Activated naive CD8-positive, alpha-beta T cell treated with anti-CD3 and anti-CD28 coated beads, Interleukin-2, amount 10 ng/mL, durations not matched to agents 7 days and 5 days (primary cell): ENCODE results near the gene SYNRG. TPM values are rescaled to one million over a fixed set of nuclear protein-coding genes. Genes with fewer than 3 reads are reported as not detected.

Experiments
- ATAC-seq: fragments of 150-1000 bp; cut with Tn5 transposase; one replicate; pipeline ENCODE4 v1.10.0; 2021; ENCODE audit warnings: low read depth, moderate library complexity
- POLR2A ChIA-PET: fragments of 350-600 bp; sonication (Branson Sonifier 250); formaldehyde crosslinking; loops from one replicate; lab custom pipeline; 2021; ENCODE audit warnings: antibody characterized with exemption; lab: Charles Lee
- DNase-seq: peaks from one replicate; pipeline ENCODE4 v3.0.0; 2021
- H3K27ac Mint-ChIP-seq: one replicate; pipeline ENCODE4 v1.8.0; 2022; ENCODE audit warnings: mild to moderate bottlenecking, mixed read lengths
- H3K27me3 Mint-ChIP-seq: one replicate; pipeline ENCODE4 v1.8.0; 2022; ENCODE audit warnings: mild to moderate bottlenecking, moderate library complexity, mixed read lengths
- H3K36me3 Mint-ChIP-seq: one replicate; pipeline ENCODE4 v1.8.0; 2021; ENCODE audit warnings: mild to moderate bottlenecking, mixed read lengths
- H3K4me1 Mint-ChIP-seq: one replicate; pipeline ENCODE4 v1.8.0; 2021; ENCODE audit warnings: mixed read lengths
- H3K4me3 Mint-ChIP-seq: one replicate; pipeline ENCODE4 v1.8.0; 2022; ENCODE audit warnings: mild to moderate bottlenecking, moderate library complexity, mixed read lengths
- H3K9me3 Mint-ChIP-seq: one replicate; pipeline ENCODE4 v1.8.0; 2021; ENCODE audit warnings: mixed read lengths
- total RNA-seq, 2 experiments: library from RNA; stranded (reverse); gene quantifications; one replicate each; pipeline ENCODE4 v1.2.3, GENCODE V29; 2021

Gene SYNRG
- total RNA-seq, 2 experiments from 2014 or later = 123 to 137 TPM

DNA sequence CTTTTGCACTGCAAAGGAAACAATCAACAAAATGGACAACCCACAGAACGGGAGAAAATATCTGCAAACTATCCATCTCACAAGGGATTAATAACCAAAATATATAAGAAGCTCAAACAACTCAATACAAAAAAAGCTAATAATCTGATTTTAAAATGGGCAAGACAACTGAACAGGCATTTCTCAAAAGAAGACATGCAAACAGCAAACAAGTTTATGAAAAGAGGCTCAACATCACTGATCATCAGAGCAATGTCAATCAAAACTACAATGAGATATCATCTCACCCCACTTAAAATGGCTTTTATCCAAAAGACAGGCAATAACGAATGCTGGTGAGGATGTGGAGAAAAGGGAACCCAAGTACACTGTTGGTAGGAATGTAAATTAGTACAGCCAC lies 34.8 kb downstream of the SYNRG start:
- H3K27ac Mint-ChIP-seq = no peak overlapping the region
- H3K4me3 Mint-ChIP-seq = no peak overlapping the region
- H3K9me3 Mint-ChIP-seq = peaks cover 1% of the 10 kb centered on the region
- H3K4me1 Mint-ChIP-seq = peaks cover 5% of the 10 kb centered on the region
- no peaks in the 10 kb centered on the region for H3K27me3 Mint-ChIP-seq
- peaks cover 53% of the 10 kb centered on the region for H3K36me3 Mint-ChIP-seq
- POLR2A ChIA-PET = no interaction called here
- DNase-seq (no peak), ATAC-seq (no peak)

DNA sequence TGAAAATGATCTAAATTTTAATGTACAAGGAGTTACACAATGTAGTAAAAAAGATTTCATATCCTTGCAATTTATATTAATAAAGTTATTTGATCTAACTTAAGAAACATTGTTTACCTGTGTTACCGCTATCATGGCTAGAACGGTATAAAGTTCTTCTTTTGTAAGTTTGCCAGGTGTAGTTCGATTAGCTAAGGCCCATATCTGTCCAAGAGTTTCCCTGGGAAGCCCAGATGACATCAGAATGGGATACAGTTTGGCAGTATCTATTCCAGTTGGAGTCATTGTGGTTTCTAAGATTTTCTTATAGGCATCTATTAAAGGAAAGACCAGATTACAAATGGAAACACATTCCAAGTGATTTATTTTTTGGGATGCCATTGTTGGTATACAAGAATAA lies 37.5 kb downstream of the SYNRG start:
- Mint-ChIP-seq H3K9me3 (peaks cover 1% of the 10 kb centered on the region), H3K27me3 (no peaks in the 10 kb centered on the region), H3K27ac (no peak overlapping the region), H3K4me1 (peaks cover 7% of the 10 kb centered on the region), H3K4me3 (no peak overlapping the region), H3K36me3 (peaks cover 57% of the 10 kb centered on the region)
- ATAC-seq (no peak), DNase-seq (no peak)
- POLR2A ChIA-PET = interaction anchor here (0.7 kb wide), 1 partner anchor 163 kb away, joined by 4 read pairs; no protein-coding TSS in a partner anchor

DNA sequence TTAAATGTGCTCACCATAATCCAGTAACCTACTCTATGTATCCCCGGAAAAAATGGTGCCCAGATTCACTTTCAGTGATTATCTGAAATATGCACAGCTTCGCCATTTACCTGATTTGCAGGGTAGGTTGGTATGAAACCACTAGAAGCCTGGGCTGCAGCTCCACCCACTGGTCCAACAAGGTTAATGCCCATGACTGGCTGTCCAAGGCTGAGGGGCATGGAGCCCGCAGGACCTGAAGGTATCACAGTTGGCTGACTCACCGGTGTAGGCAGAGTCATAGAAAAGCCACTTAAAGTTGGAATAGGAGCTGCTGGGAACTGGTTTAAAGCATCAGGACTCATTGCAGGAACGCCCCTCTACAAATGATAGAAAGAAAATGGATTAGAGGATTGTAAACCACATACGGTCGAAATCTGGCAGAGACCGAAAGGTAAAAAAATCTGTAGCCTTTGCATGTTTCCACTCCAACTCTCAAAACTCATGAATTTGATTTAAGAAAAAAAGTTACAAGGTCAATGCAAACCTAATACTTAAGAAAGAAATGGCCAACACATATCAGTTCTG lies 38.6 kb downstream of the SYNRG start:
- DNase-seq (no peak), ATAC-seq (no peak)
- Mint-ChIP-seq H3K9me3 (peaks cover 1% of the 10 kb centered on the region), H3K4me3 (no peak overlapping the region), H3K27ac (no peak overlapping the region), H3K27me3 (no peaks in the 10 kb centered on the region), H3K4me1 (peaks cover 7% of the 10 kb centered on the region), H3K36me3 (peaks cover 56% of the 10 kb centered on the region)
- POLR2A ChIA-PET = no interaction called here

DNA sequence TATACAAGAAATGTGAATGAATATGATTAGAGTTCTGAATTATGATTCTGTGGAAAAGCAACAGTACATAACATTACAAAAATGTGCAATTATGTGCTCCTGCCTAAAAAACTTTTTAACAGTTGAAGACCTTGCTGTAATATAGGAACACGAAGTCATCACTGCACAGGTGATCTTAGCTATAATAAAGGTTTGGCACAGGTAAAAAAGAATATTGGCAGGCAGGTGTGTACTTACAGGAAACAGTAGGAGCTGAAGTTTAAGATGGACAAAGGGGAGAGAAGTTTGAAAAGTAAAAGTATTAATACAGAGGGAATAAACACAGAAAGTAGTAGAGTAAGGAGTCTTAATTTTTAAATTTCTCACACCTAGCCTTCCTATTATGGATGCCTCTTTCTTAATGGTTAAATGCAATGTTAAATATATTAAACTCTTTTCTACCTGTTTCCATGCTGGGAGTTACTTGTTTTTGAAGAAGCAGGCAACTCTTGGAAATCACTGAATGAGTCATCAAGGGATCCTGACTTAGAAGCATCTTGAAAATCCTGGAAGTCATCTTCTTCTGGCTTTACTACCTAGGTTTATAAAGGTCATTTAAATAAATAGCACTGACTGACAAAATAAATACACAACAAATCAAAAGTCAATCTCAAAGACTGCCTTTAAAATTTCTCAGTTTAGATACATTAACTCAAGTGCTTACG lies 40.7 kb downstream of the SYNRG start:
- H3K9me3 Mint-ChIP-seq = no peaks in the 10 kb centered on the region
- H3K4me3 Mint-ChIP-seq = no peak overlapping the region
- H3K27ac Mint-ChIP-seq = no peak overlapping the region
- ATAC-seq (no peak), DNase-seq (no peak)
- H3K36me3 Mint-ChIP-seq = peaks cover 49% of the 10 kb centered on the region
- H3K27me3 Mint-ChIP-seq = no peaks in the 10 kb centered on the region
- POLR2A ChIA-PET = interaction anchor here (0.6 to 0.7 kb wide), 4 partner anchors 13 to 1045 kb away, joined by 3 to 6 read pairs (median 4); no protein-coding TSS in a partner anchor
- peaks cover 7% of the 10 kb centered on the region for H3K4me1 Mint-ChIP-seq

- H3K9me3 Mint-ChIP-seq = no peaks in the 10 kb centered on the region
- POLR2A ChIA-PET = no interaction called here
- no peak overlapping the region for H3K27ac Mint-ChIP-seq
- H3K36me3 Mint-ChIP-seq = peaks cover 43% of the 10 kb centered on the region
- ATAC-seq = no peak
- H3K27me3 Mint-ChIP-seq = no peaks in the 10 kb centered on the region
- peaks cover 6% of the 10 kb centered on the region for H3K4me1 Mint-ChIP-seq
- no peak overlapping the region for H3K4me3 Mint-ChIP-seq
- no peak for DNase-seq
Observed at GRCh38 chr17:37567538-37567937, 41.7 kb downstream of the SYNRG start.

- H3K36me3 Mint-ChIP-seq = peaks cover 44% of the 10 kb centered on the region
- DNase-seq (no peak), ATAC-seq (no peak)
- H3K27me3 Mint-ChIP-seq = no peaks in the 10 kb centered on the region
- H3K27ac Mint-ChIP-seq = no peak overlapping the region
- H3K4me1 Mint-ChIP-seq = peaks cover 4% of the 10 kb centered on the region
- POLR2A ChIA-PET = no interaction called here
- no peak overlapping the region for H3K4me3 Mint-ChIP-seq
- no peaks in the 10 kb centered on the region for H3K9me3 Mint-ChIP-seq
Observed at GRCh38 chr17:37567137-37567536, 42.1 kb downstream of the SYNRG start.

DNA sequence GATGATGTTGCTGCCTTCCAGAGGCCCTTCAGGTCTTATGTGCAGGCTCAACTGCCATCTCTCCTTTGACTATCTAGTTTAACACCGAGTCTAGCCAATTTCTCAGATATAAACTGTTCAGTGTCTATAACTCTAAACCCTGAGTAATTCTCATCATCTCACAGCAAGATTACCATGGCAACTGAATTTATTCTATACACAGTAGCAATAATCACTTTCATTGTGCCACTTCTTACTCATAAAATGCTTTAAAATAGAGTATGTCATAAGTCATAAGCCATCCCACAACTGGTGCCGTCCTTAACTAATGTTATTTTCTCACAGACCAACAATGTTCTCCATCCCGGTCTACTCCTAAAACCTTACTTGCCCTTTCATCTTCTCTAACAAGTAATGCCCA lies 45.0 kb downstream of the SYNRG start:
- DNase-seq (no peak), ATAC-seq (no peak)
- no peak overlapping the region for H3K27ac Mint-ChIP-seq
- POLR2A ChIA-PET = no interaction called here
- no peak overlapping the region for H3K4me3 Mint-ChIP-seq
- no peaks in the 10 kb centered on the region for H3K9me3 Mint-ChIP-seq
- peaks cover 4% of the 10 kb centered on the region for H3K4me1 Mint-ChIP-seq
- peaks cover 46% of the 10 kb centered on the region for H3K36me3 Mint-ChIP-seq
- no peaks in the 10 kb centered on the region for H3K27me3 Mint-ChIP-seq

DNA sequence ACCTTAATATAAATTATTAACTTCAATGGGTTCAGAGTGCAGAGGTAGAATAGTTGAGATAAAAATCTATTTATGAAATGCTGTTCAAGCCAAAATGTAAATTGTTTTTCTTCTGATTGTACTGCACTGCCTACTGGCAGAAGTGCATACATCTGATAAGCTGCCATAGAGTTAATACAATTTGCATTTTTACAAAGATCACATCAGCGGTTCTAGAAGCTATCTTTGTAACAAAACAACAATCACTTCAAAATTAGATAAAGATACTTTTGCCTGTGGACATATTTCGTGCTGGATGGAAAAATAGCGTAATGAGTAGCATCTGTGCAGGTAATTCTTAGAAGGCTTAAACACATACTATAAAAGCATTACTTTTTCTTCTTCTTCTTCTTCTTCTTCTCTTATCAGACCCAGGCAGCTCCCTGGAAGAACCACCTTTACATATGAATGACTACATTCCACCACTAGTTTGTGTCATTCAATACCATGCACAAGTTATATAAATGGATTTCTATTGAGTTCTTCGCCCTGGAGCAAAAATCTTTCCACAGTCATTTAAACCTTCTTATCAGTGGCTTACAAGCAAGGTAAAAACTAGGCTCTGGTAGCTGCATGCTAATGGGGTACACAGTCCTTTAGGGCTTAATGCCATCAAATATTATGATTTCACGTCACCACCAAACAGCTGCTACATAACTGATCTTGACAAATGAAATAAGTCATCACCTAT lies 47.0 kb downstream of the SYNRG start:
- POLR2A ChIA-PET = interaction anchor here (1.3 kb wide), 1 partner anchor 42 kb away, joined by 4 read pairs; no protein-coding TSS in a partner anchor
- H3K27ac Mint-ChIP-seq = no peak overlapping the region
- no peak for ATAC-seq
- H3K4me3 Mint-ChIP-seq = no peak overlapping the region
- peaks cover 2% of the 10 kb centered on the region for H3K4me1 Mint-ChIP-seq
- no peaks in the 10 kb centered on the region for H3K9me3 Mint-ChIP-seq
- no peak for DNase-seq
- H3K27me3 Mint-ChIP-seq = no peaks in the 10 kb centered on the region
- peaks cover 42% of the 10 kb centered on the region for H3K36me3 Mint-ChIP-seq

DNA sequence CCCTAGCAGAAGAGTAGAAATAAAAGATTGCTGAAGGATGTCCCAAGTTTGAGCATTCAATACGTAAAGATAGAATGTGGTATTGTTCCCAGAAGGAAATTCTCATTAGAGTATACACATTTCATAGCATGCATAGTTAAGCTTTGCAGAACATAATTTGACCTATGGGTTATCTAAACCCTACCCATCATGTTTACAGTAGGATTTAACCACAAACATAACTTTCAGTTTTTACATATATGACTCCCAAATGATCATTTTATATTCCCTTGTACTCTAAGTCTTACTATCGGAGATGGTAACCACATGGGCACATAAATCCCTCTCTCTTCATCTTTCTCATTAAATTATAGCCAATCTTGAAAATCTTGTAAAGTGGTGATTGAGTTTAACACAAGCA lies 50.9 kb downstream of the SYNRG start:
- Mint-ChIP-seq H3K4me1 (peaks cover 2% of the 10 kb centered on the region), H3K27me3 (no peaks in the 10 kb centered on the region), H3K4me3 (no peak overlapping the region), H3K36me3 (peaks cover 32% of the 10 kb centered on the region), H3K9me3 (no peaks in the 10 kb centered on the region), H3K27ac (no peak overlapping the region)
- ATAC-seq = no peak
- DNase-seq = no peak
- POLR2A ChIA-PET = no interaction called here

DNA sequence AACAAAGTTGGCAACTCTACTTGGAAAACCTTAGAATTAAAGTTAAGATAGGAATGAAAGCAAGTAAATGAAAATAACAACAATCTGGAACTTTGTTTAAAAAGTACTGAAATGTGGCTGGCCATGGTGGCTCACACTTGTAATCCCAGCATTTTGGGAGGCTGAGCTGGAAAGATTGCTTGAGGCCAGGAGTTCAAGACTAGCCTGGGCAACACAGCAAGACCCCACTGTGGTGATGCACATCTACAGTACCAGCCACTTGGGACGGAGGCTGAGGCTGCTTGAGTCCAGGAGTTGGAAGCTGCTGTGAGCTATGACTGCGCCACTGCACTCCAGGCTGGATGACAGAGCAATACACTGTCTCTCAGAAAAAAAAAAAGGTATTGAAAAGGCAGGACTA lies 51.7 kb downstream of the SYNRG start:
- no peaks in the 10 kb centered on the region for H3K27me3 Mint-ChIP-seq
- H3K4me1 Mint-ChIP-seq = peaks cover 10% of the 10 kb centered on the region
- H3K36me3 Mint-ChIP-seq = peaks cover 37% of the 10 kb centered on the region
- no peak for ATAC-seq
- no peaks in the 10 kb centered on the region for H3K9me3 Mint-ChIP-seq
- no peak overlapping the region for H3K4me3 Mint-ChIP-seq
- POLR2A ChIA-PET = no interaction called here
- H3K27ac Mint-ChIP-seq = no peak overlapping the region
- no peak for DNase-seq

GRCh38 chr17:37555386-37555785 lies 53.8 kb downstream of the SYNRG start:
- DNase-seq (no peak), ATAC-seq (no peak)
- POLR2A ChIA-PET = no interaction called here
- peaks cover 19% of the 10 kb centered on the region for H3K4me1 Mint-ChIP-seq
- H3K9me3 Mint-ChIP-seq = no peaks in the 10 kb centered on the region
- no peak overlapping the region for H3K4me3 Mint-ChIP-seq
- H3K36me3 Mint-ChIP-seq = peaks cover 29% of the 10 kb centered on the region
- H3K27me3 Mint-ChIP-seq = no peaks in the 10 kb centered on the region
- H3K27ac Mint-ChIP-seq = no peak overlapping the region

- Mint-ChIP-seq H3K36me3 (peaks cover 36% of the 10 kb centered on the region), H3K4me3 (no peak overlapping the region), H3K27ac (peak overlapping the region; percentile 54), H3K4me1 (peaks cover 20% of the 10 kb centered on the region), H3K27me3 (no peaks in the 10 kb centered on the region), H3K9me3 (no peaks in the 10 kb centered on the region)
- POLR2A ChIA-PET = no interaction called here
- ATAC-seq = no peak
- no peak for DNase-seq
Observed at GRCh38 chr17:37553401-37553966, 55.7 kb downstream of the SYNRG start.

DNA sequence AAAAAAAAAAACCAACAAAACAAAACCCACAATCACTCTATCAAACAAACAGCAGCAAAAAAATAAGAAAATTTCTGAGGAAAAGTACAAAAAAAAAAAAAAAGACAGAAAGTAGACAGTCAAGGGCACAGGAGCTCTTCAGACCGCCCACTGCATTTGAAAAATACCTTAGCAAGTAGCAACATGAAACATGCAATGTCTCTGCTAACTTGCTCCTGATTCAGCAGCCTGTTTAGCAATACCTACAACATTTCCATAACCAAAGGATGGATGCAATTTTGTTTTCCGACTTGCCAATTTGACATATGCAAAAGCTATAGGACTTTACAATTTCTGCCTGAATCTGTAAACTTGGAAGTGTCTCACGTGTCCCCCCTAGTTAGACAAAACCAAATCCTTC lies 57.4 kb downstream of the SYNRG start:
- Mint-ChIP-seq H3K36me3 (peaks cover 31% of the 10 kb centered on the region), H3K27ac (no peak overlapping the region), H3K4me3 (no peak overlapping the region), H3K9me3 (no peaks in the 10 kb centered on the region), H3K27me3 (no peaks in the 10 kb centered on the region), H3K4me1 (peaks cover 20% of the 10 kb centered on the region)
- DNase-seq = no peak
- no peak for ATAC-seq
- POLR2A ChIA-PET = no interaction called here
